Left ventricle myocardium inferior (tissue), 1 donor: ENCODE results near the gene ACER2. TPM values are rescaled to one million over a fixed set of nuclear protein-coding genes. Genes with fewer than 3 reads are reported as not detected.

Source experiments
- DNase-seq: peaks from one replicate; pipeline ENCODE4 v3.0.0-alpha.2; 2020
- H3K27ac ChIP-seq: fragments of 200-600 bp; replicated peaks from 2 replicates; pipeline ENCODE4 v1.8.0; 2021
- H3K27me3 ChIP-seq: fragments of 200-600 bp; 2 replicates; pipeline ENCODE4 v1.8.0; 2021; ENCODE audit warnings: low read depth
- H3K36me3 ChIP-seq: fragments of 200-600 bp; 2 replicates; pipeline ENCODE4 v1.8.0; 2021
- H3K4me1 ChIP-seq: fragments of 200-600 bp; 2 replicates; pipeline ENCODE4 v1.8.0; 2021
- H3K4me3 ChIP-seq: fragments of 200-600 bp; 2 replicates; pipeline ENCODE4 v1.8.0; 2021; ENCODE audit warnings: mild to moderate bottlenecking, moderate library complexity
- H3K9me3 ChIP-seq: fragments of 200-600 bp; replicated peaks from 2 replicates; pipeline ENCODE4 v1.8.0; 2021
- intact Hi-C: fragments of 100-400 bp; cut with micrococcal nuclease; formaldehyde crosslinking; loops from one replicate; pipeline ENCODE4 v1.11.0; 2022
- total RNA-seq: library from RNA; stranded (reverse); fragmentation: NEBNext Ultra II Directional; extraction: Animal tissue kit (Norgen Biotek cat#: 25700); gene quantifications from one replicate; pipeline ENCODE4 v1.2.1, GENCODE V29; 2021
- TF ChIP-seq, protein P1 (sequence below): fragments of 200-600 bp; IDR thresholded peaks from 2 replicates; pipeline ENCODE4 v1.8.0; 2021; ENCODE audit warnings: antibody characterized with exemption, mild to moderate bottlenecking, borderline replicate concordance
- donor health status: DM: no; HTN: yes; CAD: no; lungs with severe emphysema.

ACER2 gene
- total RNA-seq, 1 donor from 2014 or later: 3.8 TPM

DNA sequence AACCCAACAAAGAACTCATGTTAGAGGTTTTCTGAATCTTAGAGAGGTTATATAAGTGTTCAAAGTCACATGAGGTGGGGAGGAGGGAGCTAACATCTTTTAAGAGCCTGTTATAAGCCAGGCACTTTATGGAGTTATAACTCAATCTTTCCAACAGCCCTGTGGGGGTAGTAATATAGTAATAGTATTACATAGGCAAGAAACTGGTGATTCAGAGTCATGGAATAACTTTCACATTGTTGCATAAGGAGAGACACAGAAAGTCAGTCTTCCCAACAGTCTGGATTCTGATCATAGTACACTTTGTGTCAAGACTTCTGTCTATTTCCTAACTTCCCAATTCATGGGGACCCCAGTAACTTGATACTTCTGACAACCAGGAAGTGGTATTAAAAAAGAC is 89.2 kb downstream of the ACER2 start:
- Histone ChIP-seq H3K27me3 (peaks cover 12% of the 10 kb centered on the region), H3K4me3 (no peak overlapping the region), H3K9me3 (peaks cover 18% of the 10 kb centered on the region), H3K27ac (no peak overlapping the region), H3K4me1 (peaks cover 8% of the 10 kb centered on the region), H3K36me3 (no peaks in the 10 kb centered on the region)
- DNase-seq: no peak
- intact Hi-C loops: no loop called here
- TF ChIP-seq, protein P1, sequence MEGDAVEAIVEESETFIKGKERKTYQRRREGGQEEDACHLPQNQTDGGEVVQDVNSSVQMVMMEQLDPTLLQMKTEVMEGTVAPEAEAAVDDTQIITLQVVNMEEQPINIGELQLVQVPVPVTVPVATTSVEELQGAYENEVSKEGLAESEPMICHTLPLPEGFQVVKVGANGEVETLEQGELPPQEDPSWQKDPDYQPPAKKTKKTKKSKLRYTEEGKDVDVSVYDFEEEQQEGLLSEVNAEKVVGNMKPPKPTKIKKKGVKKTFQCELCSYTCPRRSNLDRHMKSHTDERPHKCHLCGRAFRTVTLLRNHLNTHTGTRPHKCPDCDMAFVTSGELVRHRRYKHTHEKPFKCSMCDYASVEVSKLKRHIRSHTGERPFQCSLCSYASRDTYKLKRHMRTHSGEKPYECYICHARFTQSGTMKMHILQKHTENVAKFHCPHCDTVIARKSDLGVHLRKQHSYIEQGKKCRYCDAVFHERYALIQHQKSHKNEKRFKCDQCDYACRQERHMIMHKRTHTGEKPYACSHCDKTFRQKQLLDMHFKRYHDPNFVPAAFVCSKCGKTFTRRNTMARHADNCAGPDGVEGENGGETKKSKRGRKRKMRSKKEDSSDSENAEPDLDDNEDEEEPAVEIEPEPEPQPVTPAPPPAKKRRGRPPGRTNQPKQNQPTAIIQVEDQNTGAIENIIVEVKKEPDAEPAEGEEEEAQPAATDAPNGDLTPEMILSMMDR: no peak

Other genes with a start within 250 kb of the ACER2 start
- 20.8 TPM for gene DENND4C, start 178.3 kb upstream of the ACER2 start, total RNA-seq
- gene RPS6, start 28.8 kb upstream of the ACER2 start, total RNA-seq: 997 TPM